ENCODE data around the gene TBC1D22A. TPM values are rescaled to one million over a fixed set of nuclear protein-coding genes. Genes with fewer than 3 reads are reported as not detected.
"Not testable (repeated sequence)": the region's sequence is repeated elsewhere in the genome, so short reads cannot be mapped to it uniquely, and the experiment has no call there.

TBC1D22A gene
- polyA plus RNA-seq, 1 experiment = 24.2 TPM

DNA sequence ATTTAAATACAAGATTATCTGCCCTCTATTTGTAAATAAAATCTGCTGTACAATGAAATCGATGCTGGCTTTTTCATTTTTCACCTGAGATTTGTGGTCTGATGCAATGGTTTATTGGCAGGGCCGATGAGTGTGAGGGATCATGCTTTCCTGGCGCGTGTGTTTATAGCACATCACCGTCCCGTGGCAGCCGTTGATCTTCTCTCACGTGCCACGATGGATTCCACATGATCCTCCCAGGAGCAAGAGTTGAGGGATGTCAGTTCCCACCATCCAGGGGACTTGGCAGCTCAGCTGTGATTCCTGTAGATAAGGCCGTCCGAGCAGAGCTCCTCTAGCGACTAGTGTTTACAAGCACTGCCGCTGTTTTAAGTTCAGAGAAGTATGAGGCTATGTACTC, 213.7 kb downstream of the TBC1D22A start:
- H3K27me3 ChIP-seq (ENCODE audit: control insufficient read depth, insufficient read depth, low read length) = no peaks in the 10 kb centered on the region
- ChIA-PET CTCF (interaction anchor here (0.9 kb wide), 1 partner anchor 10 kb away, joined by 3 read pairs; no protein-coding TSS in a partner anchor), POLR2A (no interaction called here)
- no peak overlapping the region for H3K4me3 ChIP-seq (ENCODE audit: low read depth, low read length)
- TF ChIP-seq, protein P1, sequence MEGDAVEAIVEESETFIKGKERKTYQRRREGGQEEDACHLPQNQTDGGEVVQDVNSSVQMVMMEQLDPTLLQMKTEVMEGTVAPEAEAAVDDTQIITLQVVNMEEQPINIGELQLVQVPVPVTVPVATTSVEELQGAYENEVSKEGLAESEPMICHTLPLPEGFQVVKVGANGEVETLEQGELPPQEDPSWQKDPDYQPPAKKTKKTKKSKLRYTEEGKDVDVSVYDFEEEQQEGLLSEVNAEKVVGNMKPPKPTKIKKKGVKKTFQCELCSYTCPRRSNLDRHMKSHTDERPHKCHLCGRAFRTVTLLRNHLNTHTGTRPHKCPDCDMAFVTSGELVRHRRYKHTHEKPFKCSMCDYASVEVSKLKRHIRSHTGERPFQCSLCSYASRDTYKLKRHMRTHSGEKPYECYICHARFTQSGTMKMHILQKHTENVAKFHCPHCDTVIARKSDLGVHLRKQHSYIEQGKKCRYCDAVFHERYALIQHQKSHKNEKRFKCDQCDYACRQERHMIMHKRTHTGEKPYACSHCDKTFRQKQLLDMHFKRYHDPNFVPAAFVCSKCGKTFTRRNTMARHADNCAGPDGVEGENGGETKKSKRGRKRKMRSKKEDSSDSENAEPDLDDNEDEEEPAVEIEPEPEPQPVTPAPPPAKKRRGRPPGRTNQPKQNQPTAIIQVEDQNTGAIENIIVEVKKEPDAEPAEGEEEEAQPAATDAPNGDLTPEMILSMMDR (IDR thresholded peaks at IDR 0.05; ENCODE audit: insufficient read depth, low read depth, low read length) = no peak
- H3K36me3 ChIP-seq (ENCODE audit: control insufficient read depth, insufficient read depth, low read length) = peaks cover 9% of the 10 kb centered on the region
- DNase-seq (ENCODE audit: low read depth) = no peak

DNA sequence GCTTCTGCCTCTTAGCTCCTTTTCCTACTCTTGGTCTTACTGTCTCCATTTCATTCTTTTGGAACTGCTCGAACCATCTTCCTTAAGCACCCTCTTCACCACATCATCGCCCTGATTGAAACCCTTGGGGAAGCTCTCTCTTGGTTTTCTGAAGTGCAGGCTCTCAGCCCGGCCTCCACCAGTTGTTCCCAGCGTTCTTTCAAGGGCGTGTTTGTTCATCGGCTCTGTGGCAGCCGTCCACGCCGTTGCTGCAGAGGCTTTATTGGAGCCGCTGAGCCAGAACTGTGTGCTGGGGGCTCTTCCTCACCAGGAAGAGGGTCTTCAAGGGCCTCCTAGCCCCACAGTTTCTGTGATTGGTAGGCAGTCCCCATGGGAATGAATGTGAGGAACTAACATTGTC, 214.1 kb downstream of the TBC1D22A start:
- CTCF ChIA-PET = interaction anchor here (0.9 kb wide), 1 partner anchor 10 kb away, joined by 3 read pairs; no protein-coding TSS in a partner anchor
- Histone ChIP-seq H3K36me3 (ENCODE audit: control insufficient read depth, insufficient read depth, low read length) (peaks cover 9% of the 10 kb centered on the region), H3K27me3 (ENCODE audit: control insufficient read depth, insufficient read depth, low read length) (no peaks in the 10 kb centered on the region), H3K4me3 (ENCODE audit: low read depth, low read length) (no peak overlapping the region)
- TF ChIP-seq, protein P1 (IDR thresholded peaks at IDR 0.05; ENCODE audit: insufficient read depth, low read depth, low read length) = no peak
- POLR2A ChIA-PET = no interaction called here
- DNase-seq (ENCODE audit: low read depth) = no peak

DNA sequence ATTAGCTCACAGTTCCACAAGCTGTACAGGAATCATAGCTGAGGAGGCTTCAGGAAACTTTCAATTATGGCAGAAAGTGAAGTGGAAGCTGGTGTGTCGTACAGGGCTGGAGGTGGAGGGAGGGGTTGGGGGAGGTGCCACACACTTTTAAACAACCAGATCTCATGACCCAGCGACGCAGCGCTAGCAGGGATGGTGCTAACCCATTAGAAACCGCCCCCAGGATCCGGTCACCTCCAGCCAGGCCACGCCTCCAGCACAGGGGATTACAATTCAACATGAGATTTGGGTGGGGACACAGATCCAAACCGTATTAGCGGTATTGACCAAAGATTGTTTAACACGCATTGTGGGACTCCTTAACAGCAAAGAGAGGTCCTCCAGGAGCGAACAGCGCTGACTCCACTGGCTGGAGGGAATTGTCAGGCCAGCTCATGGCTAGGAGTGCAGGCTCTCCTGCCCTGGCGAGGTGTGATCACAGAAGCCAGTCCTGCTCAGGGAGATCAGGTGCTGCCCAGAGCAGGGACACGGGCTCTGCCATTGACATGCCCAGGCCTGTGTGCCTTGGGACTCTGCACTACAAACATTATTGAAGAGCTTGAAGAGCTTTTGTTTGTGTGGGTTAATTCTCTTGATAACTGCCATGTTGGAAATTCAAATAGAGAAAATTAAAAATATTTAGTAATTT, 215.3 kb downstream of the TBC1D22A start:
- POLR2A ChIA-PET = no interaction called here
- CTCF ChIA-PET = no interaction called here
- no peak for DNase-seq (ENCODE audit: low read depth)
- H3K4me3 ChIP-seq (ENCODE audit: low read depth, low read length) = no peak overlapping the region
- H3K36me3 ChIP-seq (ENCODE audit: control insufficient read depth, insufficient read depth, low read length) = peaks cover 9% of the 10 kb centered on the region
- TF ChIP-seq, protein P1 (IDR thresholded peaks at IDR 0.05; ENCODE audit: insufficient read depth, low read depth, low read length) = no peak
- H3K27me3 ChIP-seq (ENCODE audit: control insufficient read depth, insufficient read depth, low read length) = no peaks in the 10 kb centered on the region

DNA sequence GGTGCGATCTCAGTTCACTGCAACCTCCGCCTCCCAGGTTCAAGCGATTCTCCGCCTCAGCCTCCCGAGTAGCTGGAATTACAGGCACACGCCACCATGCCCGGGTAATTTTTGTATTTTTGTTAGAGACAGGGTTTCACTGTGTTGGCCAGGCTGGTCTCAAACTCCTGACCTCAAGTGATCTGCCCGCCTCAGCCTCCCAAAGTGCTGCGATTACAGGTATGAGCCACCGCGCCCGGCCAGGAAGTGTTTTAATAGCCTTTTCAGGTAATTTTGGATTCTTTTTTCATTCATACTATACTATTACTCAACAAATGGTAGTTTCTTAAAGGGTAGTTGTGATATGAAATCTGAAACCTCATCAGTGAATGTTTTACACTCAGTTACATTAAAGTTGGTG, 216.2 kb downstream of the TBC1D22A start:
- DNase-seq (ENCODE audit: low read depth); H3K36me3 ChIP-seq (ENCODE audit: control insufficient read depth, insufficient read depth, low read length); POLR2A ChIA-PET; H3K27me3 ChIP-seq (ENCODE audit: control insufficient read depth, insufficient read depth, low read length); H3K4me3 ChIP-seq (ENCODE audit: low read depth, low read length); CTCF ChIA-PET: not testable (repeated sequence)

DNA sequence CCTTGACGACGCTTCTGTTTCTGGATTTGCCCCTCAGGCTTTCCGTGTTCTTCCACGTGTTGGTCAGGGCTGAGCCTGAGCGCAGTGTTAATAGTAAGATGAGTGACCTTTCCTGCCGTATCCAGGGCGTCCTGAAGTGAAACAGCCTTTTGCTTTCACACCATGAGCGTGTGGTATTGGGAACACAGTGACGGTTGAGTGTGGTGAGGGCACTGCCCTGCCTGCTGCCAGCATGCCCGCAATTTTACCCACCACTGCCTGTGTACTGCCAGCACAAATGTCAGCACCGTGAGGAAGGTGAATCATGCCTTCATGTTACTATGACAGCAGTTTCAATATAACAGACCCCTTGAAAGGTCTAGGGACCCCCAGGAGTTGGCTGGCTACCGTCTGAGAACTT, 217.1 kb downstream of the TBC1D22A start:
- H3K36me3 ChIP-seq (ENCODE audit: control insufficient read depth, insufficient read depth, low read length) = peaks cover 7% of the 10 kb centered on the region
- CTCF ChIA-PET = no interaction called here

More for the DNA sequence above, 217.1 kb downstream of the TBC1D22A start:
- POLR2A ChIA-PET = no interaction called here
- no peak for DNase-seq (ENCODE audit: low read depth)
- Histone ChIP-seq H3K4me3 (ENCODE audit: low read depth, low read length) (no peak overlapping the region), H3K27me3 (ENCODE audit: control insufficient read depth, insufficient read depth, low read length) (no peaks in the 10 kb centered on the region)
- TF ChIP-seq, protein P1 (IDR thresholded peaks at IDR 0.05; ENCODE audit: insufficient read depth, low read depth, low read length) = no peak
